UCSD-AML1 (cell line): ENCODE results near the gene THUMPD2.
"Not testable (repeated sequence)": the region's sequence is repeated elsewhere in the genome, so short reads cannot be mapped to it uniquely, and the experiment has no call there.

Experiments
- DNase-seq: peaks from one replicate; lab custom pipeline; 2025; ENCODE audit not compliant: unreplicated experiment; lab: John Stamatoyannopoulos, UW

THUMPD2 gene, protein sequence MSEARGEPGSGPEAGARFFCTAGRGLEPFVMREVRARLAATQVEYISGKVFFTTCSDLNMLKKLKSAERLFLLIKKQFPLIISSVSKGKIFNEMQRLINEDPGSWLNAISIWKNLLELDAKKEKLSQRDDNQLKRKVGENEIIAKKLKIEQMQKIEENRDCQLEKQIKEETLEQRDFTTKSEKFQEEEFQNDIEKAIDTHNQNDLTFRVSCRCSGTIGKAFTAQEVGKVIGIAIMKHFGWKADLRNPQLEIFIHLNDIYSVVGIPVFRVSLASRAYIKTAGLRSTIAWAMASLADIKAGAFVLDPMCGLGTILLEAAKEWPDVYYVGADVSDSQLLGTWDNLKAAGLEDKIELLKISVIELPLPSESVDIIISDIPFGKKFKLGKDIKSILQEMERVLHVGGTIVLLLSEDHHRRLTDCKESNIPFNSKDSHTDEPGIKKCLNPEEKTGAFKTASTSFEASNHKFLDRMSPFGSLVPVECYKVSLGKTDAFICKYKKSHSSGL

GRCh38 chr2:39778775-39779340 lies at the start of gene THUMPD2:
THUMPD2 (minus strand) TSS chr2:39779258; CDS start chr2:39779239, 19 bp downstream.
- peak; percentile 82 for DNase-seq

- no peak for DNase-seq
Measured at GRCh38 chr2:39821871-39822270, 42.8 kb upstream of the THUMPD2 start.

DNA sequence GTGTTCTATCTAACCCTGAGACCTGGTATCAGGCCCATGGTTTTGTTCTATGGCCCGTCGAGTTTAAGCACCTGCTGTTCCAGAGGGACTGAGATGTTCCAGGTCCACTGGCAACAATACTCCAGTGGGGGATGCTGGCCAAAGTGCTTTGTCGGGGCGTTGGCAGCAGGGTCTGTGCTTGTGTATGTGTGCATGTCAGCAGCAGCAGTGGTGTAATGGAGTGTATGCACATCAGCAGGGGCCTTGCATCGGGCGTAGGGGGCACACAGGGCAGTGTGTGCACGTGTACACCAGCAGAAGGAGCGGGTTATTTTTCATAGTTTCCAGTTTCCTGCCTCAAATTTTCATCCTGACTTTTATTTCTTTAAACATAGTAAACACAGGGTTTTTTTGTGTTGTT lies 37.8 kb upstream of the THUMPD2 start:
- DNase-seq, result no peak

DNA sequence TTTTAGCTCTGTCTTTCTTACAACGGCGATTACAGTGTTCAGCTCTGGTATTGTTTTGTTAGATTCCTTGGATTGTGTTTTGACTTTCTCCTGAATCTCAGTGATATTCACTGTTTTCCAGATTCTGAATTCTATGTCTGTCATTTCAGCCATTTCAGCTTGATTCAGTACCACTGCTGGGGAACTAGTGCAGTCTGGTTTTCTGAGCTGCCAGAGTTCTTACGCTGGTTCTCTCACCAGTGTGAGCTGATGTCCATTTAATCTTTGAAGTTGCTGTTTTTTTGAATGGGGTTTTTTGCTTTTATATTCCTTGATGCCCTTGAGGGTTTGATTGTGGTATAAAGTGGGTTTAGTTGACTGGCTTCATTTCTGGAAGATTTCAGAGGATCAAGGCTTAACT lies 37.4 kb upstream of the THUMPD2 start:
- no peak for DNase-seq

DNA sequence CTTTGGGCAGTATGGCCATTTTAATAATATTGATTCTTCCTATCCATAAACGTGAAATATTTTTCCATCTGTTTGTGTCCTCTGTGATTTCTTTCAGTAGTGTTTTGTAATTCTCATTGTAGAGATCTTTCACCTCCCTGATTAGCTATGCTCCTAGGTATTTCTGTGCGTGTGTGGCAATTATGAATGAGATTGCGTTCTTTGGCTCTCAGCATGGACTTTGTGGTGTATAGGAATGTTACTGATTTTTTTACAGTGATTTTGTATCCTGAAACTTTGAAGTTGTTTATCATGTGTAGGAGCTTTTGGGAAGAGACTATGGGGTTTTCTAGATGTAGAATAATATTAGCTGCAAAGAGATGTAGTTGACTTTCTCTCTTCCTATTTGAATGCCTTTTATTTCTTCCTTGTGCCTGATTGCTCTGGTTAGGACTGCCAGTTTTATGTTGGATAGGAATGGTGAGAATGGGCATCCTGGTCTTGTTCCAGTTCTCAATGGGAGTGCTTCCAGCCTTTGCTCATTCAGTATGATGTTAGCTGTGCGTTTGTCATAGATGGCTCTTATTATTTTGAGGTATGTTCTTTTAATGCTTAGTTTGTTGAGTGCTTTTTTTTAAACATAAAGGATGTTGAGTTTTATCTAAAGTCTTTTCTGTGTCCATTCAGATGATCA lies 27.0 kb upstream of the THUMPD2 start:
- DNase-seq, result no peak

DNA sequence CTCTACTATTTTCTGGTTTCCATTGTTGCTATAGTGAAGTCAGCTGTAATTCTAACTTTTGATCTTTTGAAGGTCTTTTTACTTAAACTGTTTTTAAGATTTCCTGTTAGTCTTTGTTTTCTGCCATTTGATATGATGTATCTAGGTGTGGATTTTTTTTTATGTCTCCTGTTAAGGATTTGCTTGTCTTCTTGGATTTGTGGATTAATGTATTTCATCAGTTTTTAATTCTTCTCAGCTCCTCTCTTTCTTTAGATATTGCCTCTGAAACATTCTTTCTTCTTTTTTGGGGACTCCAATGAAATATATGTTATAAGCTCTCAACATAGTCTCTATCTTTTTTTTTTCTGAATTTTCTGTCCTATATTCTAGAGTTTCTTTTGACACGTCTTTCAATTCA lies 24.8 kb upstream of the THUMPD2 start:
- no peak for DNase-seq

DNA sequence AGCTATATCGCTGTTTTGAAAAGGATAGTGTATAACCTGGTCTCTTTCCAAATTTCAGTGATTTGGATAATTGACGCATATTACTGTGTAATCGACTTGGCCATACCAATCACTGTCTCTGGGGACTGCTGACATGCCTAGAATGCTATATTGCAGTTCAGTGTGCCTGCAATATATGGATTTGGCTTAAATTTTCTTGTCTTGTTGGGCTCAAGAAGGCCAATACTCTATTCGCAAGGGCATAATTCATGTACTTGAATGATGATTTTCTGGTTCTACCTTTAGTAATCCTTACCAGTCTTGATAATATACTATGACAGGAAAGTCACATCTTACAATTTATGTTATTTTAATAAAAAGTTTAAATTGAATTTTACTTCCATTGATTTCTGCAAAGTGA lies 21.7 kb upstream of the THUMPD2 start:
- no peak for DNase-seq

GRCh38 chr2:39796134-39796533 lies 17.1 kb upstream of the THUMPD2 start:
- no peak for DNase-seq

GRCh38 chr2:39790216-39790818 lies 11.3 kb upstream of the THUMPD2 start:
- DNase-seq, result not testable (repeated sequence)

- no peak for DNase-seq
Measured at GRCh38 chr2:39787950-39788349, 8.9 kb upstream of the THUMPD2 start.

- DNase-seq, result no peak
Measured at GRCh38 chr2:39786761-39787522, 7.9 kb upstream of the THUMPD2 start.

- DNase-seq, result no peak
Measured at GRCh38 chr2:39782591-39782990, 3.5 kb upstream of the THUMPD2 start.

DNA sequence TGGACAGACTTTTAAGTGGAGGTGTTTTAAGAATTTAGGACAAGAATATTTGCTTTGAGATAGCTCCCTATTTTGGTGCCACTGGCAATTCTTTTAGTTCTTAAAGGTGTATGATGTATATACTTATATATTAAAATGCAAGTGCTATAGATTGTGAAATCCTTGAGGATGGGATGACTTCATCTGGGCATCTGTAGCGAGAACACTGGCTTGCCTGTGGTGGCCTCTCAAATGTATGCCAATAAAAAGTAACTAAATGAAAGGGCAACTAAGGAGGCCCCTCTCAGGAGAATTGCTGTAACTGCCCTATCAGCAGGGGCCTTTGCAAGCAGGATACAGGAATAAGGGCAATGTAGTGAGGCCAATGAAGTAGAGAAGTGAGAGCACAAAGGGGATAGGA lies 2.6 kb upstream of the THUMPD2 start:
- DNase-seq, result no peak

DNA sequence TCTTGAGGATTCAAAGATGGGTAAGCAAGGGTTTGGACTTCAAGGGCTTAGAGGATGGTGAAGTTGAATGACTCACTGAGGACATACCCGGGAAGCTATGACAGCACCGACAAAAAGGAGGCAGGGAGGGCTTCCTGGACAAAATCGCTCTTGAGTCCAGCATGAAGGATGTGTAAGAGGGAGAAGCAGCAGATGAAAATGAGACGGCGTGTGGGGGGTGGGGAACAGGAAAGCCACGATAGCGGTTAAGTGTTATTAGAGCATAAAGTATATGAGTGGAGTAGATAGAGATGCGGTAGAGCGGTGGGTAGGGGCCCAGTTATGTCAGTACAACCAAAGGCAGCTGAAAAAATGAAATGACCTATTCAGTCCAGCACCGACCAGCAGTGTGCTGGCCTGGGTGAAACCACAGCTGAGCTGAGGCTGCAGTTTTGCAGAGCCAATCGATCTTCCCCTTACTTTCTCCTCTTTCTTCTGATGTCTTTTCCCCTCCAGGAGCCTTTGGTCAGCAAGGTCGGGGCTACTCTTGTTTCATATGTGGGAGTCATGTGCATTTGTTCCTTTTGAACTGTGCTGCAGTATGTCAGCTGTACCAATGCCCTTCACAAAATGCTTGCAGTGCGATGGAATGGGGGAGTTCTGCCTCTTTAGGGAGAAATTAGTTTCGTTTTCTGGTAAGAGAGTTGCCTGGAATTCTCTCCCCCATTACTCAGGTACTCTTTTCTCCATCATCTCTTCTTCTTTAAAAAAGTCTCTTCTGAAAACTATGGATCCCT lies 2.0 kb upstream of the THUMPD2 start:
- peak; percentile 64 for DNase-seq

GRCh38 chr2:39779927-39780326 lies 869 bp upstream of the THUMPD2 start:
- DNase-seq, result no peak

- no peak for DNase-seq
Measured at GRCh38 chr2:39779341-39779851, 338 bp upstream of the THUMPD2 start.

GRCh38 chr2:39778233-39778632 lies 825 bp downstream of the THUMPD2 start:
- no peak for DNase-seq

- DNase-seq, result no peak
Measured at GRCh38 chr2:39772812-39773152, 6.3 kb downstream of the THUMPD2 start.

DNA sequence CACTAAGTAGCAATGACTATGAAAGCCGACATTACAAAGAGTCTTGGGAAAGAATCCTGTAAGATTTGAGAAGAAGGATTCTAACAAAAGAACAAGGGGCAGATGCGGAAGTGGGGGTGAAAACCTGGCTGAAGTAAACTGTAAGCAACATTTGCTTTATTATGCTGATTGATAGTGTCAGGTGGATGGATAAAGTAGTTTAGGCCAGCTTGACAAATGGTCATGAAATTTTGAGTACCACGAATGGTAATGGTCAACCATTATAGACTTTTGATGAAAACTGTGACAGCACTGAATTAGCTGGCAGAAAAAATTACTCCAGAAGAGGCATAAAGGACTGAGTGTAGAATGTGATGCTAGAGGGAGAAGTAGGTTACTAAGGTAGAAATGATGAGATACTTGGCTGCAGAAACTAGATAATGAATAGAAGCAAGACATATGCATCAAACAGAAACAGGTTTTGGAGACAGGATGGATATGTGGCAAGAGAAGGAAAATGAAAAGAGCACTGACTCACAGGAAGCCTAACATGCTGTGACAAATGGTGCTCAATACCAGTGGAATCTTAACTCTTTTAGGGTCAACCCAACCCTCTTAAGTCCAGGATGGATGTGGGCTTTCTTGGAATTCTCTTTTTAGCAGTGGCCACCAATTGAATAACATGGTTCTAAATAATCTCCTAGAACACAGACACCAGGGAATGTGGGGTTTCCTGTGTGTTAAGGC lies 6.8 kb downstream of the THUMPD2 start:
- no peak for DNase-seq
